Heart left ventricle (tissue), 13 donors: ENCODE data around the gene PARD3B.

Experiments
- POLR2A ChIP-seq, 2 donors: fragments of 450-650 bp; IDR thresholded peaks; one replicate each; pipeline ENCODE4 v1.6.1; 2017; ENCODE audit warnings: antibody characterized with exemption in 2 of 2, mild to moderate bottlenecking in 2 of 2, moderate library complexity in 2 of 2
- TF ChIP-seq, protein P1 (sequence below), 12 donors: fragments of 200-600 bp; sonication (generic) in 4 of 12; IDR thresholded peaks; one replicate each; pipeline versions ENCODE4 v1.5.0 to v1.8.0; 2018 to 2022; ENCODE audit warnings: antibody characterized with exemption in 12 of 12, mild to moderate bottlenecking in 5 of 12
- donor health status: ischemic (EF 13 %, LVEDD 7.1; RV severe dilation, severe dysfunction).
- donor health status: DM: no; HTN: yes; CAD: no.
- donor health status: DM: no; HTN: no; CAD: no.
- donor health status: ischemic (EF 25% LVEDD 6.9; RV normal size, moderate dysfunction).
- donor health status: ischemic (EF 25% LVEDD 5.7; RV mildly dilated, moderate dysfunction).
- donor health status: ischemic (EF 35%, LVEDD 5.7; RV mildly dilated, moderate dysfunction).
- donor health status: nonischemic (EF 11% LVEDD 7.7; RV severe dilation, severe dysfunction).
- donor health status: DM: yes; HTN: yes; CAD: no.
- donor health status: PGD.
- donor health status: ischemic (EF 29% LVEDD 5.4; RV normal size, mild dysfunction).
- donor health status: nonischemic (EF 23%, LVEDD 6.1; RV moderate dilation, normal function).

DNA sequence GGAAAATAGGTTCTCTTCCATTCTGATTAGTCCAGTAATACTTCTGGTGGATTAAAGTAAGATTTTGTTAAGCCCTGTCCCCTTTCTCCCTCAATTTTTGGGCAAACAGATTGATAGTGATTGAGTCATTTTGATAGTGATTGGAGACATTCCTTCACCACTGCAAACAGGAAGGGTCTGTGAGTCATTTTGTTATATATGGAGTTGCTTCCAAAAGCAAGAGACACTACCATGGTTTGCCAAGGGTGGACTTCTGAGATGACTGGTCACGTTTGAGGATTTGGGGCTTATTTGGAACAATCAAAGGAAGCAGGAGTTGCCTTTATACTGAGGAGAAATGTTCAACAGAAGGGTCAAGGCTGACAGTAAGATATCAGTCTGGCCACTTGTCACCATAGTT lies 249.9 kb downstream of the PARD3B start:
- TF ChIP-seq, protein P1, sequence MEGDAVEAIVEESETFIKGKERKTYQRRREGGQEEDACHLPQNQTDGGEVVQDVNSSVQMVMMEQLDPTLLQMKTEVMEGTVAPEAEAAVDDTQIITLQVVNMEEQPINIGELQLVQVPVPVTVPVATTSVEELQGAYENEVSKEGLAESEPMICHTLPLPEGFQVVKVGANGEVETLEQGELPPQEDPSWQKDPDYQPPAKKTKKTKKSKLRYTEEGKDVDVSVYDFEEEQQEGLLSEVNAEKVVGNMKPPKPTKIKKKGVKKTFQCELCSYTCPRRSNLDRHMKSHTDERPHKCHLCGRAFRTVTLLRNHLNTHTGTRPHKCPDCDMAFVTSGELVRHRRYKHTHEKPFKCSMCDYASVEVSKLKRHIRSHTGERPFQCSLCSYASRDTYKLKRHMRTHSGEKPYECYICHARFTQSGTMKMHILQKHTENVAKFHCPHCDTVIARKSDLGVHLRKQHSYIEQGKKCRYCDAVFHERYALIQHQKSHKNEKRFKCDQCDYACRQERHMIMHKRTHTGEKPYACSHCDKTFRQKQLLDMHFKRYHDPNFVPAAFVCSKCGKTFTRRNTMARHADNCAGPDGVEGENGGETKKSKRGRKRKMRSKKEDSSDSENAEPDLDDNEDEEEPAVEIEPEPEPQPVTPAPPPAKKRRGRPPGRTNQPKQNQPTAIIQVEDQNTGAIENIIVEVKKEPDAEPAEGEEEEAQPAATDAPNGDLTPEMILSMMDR (IDR thresholded peaks at IDR 0.05): no peak
- no peak for TF ChIP-seq POLR2A (IDR thresholded peaks at IDR 0.05)
